ENCODE results near the gene LBX2. TPM values are rescaled to one million over a fixed set of nuclear protein-coding genes. Genes with fewer than 3 reads are reported as not detected.

Gene LBX2
- total and polyA plus RNA-seq, 4 donors = 0.84 to 2.8 (median 2.5) TPM

DNA sequence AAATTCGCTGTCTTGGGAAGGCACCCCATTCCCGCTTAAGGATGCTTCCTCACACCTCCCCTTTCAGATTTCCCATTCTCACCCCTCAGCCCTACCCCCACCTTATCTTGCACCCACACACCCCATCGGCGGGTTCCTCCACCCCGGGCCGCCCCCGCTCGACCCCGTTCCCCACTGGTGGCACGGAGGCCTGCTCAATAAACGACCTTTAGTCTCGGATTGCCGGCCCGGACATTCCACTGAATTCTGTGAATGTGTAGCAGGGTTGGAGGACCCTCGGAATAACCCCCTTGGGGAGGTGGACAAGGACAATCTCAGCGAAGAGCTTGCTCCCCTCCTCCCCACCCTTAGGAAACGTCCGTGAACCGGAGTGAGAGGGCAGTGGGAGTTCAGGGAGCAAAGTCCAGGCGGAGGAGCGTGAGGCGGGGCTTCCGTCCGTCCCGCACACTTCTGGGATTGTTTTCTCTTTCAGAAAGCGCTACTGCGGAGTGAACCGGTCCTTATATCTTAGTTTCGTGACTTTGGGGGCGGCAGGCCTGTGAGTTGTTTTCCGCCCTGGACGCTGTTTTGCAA is 2.8 kb upstream of the LBX2 start:
- Histone ChIP-seq H3K9me3 (ENCODE audit: control insufficient read depth in 4 of 4, low read length in 3 of 4) (no peaks in the 10 kb centered on the region), H3K36me3 (ENCODE audit: control insufficient read depth in 4 of 4, insufficient read depth in 3 of 4, low read depth in 1 of 4, low read length in 3 of 4) (peaks cover 0 to 6% (median 4%) of the 10 kb centered on the region in 4 donors), H3K4me1 (ENCODE audit: control insufficient read depth in 4 of 4, insufficient read depth in 4 of 4, low read length in 3 of 4) (peaks cover 22 to 84% (median 71%) of the 10 kb centered on the region in 4 donors), H3K9ac (ENCODE audit: low read depth in 1 of 2, low read length in 2 of 2) (peak overlapping the region; percentile 69 to 71), H3K4me3 (ENCODE audit: low read depth in 1 of 3, low read length in 3 of 3) (peak overlapping the region; percentile 76 to 97 (median 89)), H3K27me3 (ENCODE audit: control insufficient read depth in 4 of 4, insufficient read depth in 4 of 4, low read length in 3 of 4) (no peaks in the 10 kb centered on the region), H3K27ac (ENCODE audit: low read depth in 1 of 2, low read length in 2 of 2) (peak overlapping the region; percentile 87 to 93)
- TF ChIP-seq SP1 (IDR thresholded peaks at IDR 0.05) (peak; percentile 84), YY1 (IDR thresholded peaks at IDR 0.05) (peak; percentile 58), HNF4G (IDR thresholded peaks at IDR 0.05) (peak; percentile 92), NR2F2 (IDR thresholded peaks at IDR 0.05) (peak; percentile 46), RAD21 (IDR thresholded peaks at IDR 0.05) (no peak), FOXA1 (IDR thresholded peaks at IDR 0.05) (no peak), EGR1 (IDR thresholded peaks at IDR 0.05; ENCODE audit: low read depth in 2 of 2) (peak in 1 of 2 donors; percentile 56), GABPA (IDR thresholded peaks at IDR 0.05 in 1 of 2, conservative IDR thresholded peaks at IDR 0.05 in 1 of 2) (peak in 1 of 2 donors; percentile 78), HNF4A (conservative IDR thresholded peaks at IDR 0.05) (peak; percentile 95 to 96), FOXA2 (IDR thresholded peaks at IDR 0.05) (no peak), RXRA (IDR thresholded peaks at IDR 0.05) (peak; percentile 98), TAF1 (conservative IDR thresholded peaks at IDR 0.05) (peak; percentile 78), JUND (IDR thresholded peaks at IDR 0.05) (peak in 1 of 2 donors; percentile 41), ZBTB33 (IDR thresholded peaks at IDR 0.05) (peak; percentile 54), MAX (IDR thresholded peaks at IDR 0.05) (no peak)
- TF ChIP-seq, protein P1, sequence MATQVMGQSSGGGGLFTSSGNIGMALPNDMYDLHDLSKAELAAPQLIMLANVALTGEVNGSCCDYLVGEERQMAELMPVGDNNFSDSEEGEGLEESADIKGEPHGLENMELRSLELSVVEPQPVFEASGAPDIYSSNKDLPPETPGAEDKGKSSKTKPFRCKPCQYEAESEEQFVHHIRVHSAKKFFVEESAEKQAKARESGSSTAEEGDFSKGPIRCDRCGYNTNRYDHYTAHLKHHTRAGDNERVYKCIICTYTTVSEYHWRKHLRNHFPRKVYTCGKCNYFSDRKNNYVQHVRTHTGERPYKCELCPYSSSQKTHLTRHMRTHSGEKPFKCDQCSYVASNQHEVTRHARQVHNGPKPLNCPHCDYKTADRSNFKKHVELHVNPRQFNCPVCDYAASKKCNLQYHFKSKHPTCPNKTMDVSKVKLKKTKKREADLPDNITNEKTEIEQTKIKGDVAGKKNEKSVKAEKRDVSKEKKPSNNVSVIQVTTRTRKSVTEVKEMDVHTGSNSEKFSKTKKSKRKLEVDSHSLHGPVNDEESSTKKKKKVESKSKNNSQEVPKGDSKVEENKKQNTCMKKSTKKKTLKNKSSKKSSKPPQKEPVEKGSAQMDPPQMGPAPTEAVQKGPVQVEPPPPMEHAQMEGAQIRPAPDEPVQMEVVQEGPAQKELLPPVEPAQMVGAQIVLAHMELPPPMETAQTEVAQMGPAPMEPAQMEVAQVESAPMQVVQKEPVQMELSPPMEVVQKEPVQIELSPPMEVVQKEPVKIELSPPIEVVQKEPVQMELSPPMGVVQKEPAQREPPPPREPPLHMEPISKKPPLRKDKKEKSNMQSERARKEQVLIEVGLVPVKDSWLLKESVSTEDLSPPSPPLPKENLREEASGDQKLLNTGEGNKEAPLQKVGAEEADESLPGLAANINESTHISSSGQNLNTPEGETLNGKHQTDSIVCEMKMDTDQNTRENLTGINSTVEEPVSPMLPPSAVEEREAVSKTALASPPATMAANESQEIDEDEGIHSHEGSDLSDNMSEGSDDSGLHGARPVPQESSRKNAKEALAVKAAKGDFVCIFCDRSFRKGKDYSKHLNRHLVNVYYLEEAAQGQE (IDR thresholded peaks at IDR 0.05) = peak; percentile 70
- TF ChIP-seq, protein P2, sequence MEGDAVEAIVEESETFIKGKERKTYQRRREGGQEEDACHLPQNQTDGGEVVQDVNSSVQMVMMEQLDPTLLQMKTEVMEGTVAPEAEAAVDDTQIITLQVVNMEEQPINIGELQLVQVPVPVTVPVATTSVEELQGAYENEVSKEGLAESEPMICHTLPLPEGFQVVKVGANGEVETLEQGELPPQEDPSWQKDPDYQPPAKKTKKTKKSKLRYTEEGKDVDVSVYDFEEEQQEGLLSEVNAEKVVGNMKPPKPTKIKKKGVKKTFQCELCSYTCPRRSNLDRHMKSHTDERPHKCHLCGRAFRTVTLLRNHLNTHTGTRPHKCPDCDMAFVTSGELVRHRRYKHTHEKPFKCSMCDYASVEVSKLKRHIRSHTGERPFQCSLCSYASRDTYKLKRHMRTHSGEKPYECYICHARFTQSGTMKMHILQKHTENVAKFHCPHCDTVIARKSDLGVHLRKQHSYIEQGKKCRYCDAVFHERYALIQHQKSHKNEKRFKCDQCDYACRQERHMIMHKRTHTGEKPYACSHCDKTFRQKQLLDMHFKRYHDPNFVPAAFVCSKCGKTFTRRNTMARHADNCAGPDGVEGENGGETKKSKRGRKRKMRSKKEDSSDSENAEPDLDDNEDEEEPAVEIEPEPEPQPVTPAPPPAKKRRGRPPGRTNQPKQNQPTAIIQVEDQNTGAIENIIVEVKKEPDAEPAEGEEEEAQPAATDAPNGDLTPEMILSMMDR (IDR thresholded peaks at IDR 0.05; ENCODE audit: low read depth, low read length, missing input control) = no peak
- TF ChIP-seq, protein P3, sequence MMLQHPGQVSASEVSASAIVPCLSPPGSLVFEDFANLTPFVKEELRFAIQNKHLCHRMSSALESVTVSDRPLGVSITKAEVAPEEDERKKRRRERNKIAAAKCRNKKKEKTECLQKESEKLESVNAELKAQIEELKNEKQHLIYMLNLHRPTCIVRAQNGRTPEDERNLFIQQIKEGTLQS (IDR thresholded peaks at IDR 0.05) = peak; percentile 10
- WGBS = 9% methylated on average over 32 of the region's 32 CpGs
- DNase-seq (ENCODE audit: low spot score) = peak; percentile 54
